K562 (cell line): ENCODE results near the gene TCEA3. TPM values are rescaled to one million over a fixed set of nuclear protein-coding genes. Genes with fewer than 3 reads are reported as not detected.

ENCODE experiments used
- LCOR ChIP-seq: sonication (generic); formaldehyde crosslinking; IDR thresholded peaks from 2 replicates; pipeline ENCODE4 v1.8.0; 2022; ENCODE audit warnings: mild to moderate bottlenecking, missing genetic modification reagents
- NELFE ChIP-seq: IDR thresholded peaks from 2 replicates; pipeline ENCODE4 v1.6.1; 2011; ENCODE audit warnings: mild to moderate bottlenecking; ENCODE audit not compliant: insufficient read depth, insufficient read length
- PHF20 ChIP-seq: fragments of 450-650 bp; IDR thresholded peaks from 2 replicates; pipeline ENCODE4 v1.6.1; 2018; ENCODE audit not compliant: partially characterized antibody
- PTBP1 ChIP-seq: fragments of 200-400 bp; formaldehyde crosslinking; IDR thresholded peaks from 2 replicates; pipeline ENCODE4 v1.6.1; 2017; ENCODE audit warnings: low read depth, low read length
- PURB ChIP-seq: sonication (generic); formaldehyde crosslinking; IDR thresholded peaks from 2 replicates; pipeline ENCODE4 v1.9.0; 2021; ENCODE audit warnings: low read depth, mild to moderate bottlenecking, missing genetic modification reagents
- RBM22 ChIP-seq: fragments of 200-400 bp; formaldehyde crosslinking; IDR thresholded peaks from 2 replicates; pipeline ENCODE4 v1.6.1; 2018; ENCODE audit warnings: low read length, low read depth; ENCODE audit not compliant: poor library complexity, severe bottlenecking
- RBM25 ChIP-seq: fragments of 200-400 bp; formaldehyde crosslinking; IDR thresholded peaks from 2 replicates; pipeline ENCODE4 v1.6.1; 2018; ENCODE audit warnings: low read length, low read depth, moderate library complexity; ENCODE audit not compliant: severe bottlenecking
- SRF ChIP-seq, 2 experiments: fragments of 250-450, 450-650 bp in 1 of 2; sonication (Bioruptor Pico) in 1 of 2; sonication (generic) in 1 of 2; formaldehyde crosslinking; IDR thresholded peaks; 2 replicates each; pipeline versions ENCODE4 v1.5.0 to v1.5.1; 2020 to 2022; ENCODE audit warnings: mild to moderate bottlenecking in 1 of 2, missing genetic modification reagents in 1 of 2
- U2AF1 ChIP-seq: fragments of 200-400 bp; formaldehyde crosslinking; optimal IDR thresholded peaks from 2 replicates; pipeline ENCODE3; 2017; ENCODE audit warnings: mild to moderate bottlenecking, low read depth, low read length, moderate library complexity
- ZNF696 ChIP-seq: fragments of 250-450 bp; sonication (Bioruptor Pico); conservative IDR thresholded peaks from 2 replicates; pipeline ENCODE4 v1.4.0; 2020; ENCODE audit warnings: mild to moderate bottlenecking, moderate library complexity
- polyA plus RNA-seq, 8 experiments: library from polyadenylated mRNA; depleted of rRNA in 4 of 8; stranded (reverse) in 5 of 8; unstranded in 3 of 8; fragments of >200 nt; fragmentation: Nextera tagmentation in 2 of 8; fragmentation: Illumina TruSeq in 1 of 8; extraction: Ambion mirVana in 2 of 8; extraction: Trizol in 1 of 8; gene quantifications; 2 replicates each; pipeline versions ENCODE4 v1.2.1 to v1.2.3, GENCODE V29; 2011 to 2014; ENCODE audit warnings: inconsistent platforms in 1 of 8, missing spikeins in 1 of 8
- total RNA-seq, 7 experiments: library from RNA; depleted of rRNA in 6 of 7; stranded (reverse); fragments of >200 nt in 6 of 7; fragmentation: Illumina TruSeq in 2 of 7; extraction: Trizol in 2 of 7; gene quantifications; 2 replicates each; pipeline versions ENCODE4 v1.2.1 to v1.2.3, GENCODE V29; 2011 to 2021; ENCODE audit warnings: low replicate concordance in 1 of 7
- TF ChIP-seq, protein P1 (sequence below): fragments of 250-450 bp; sonication (Bioruptor Pico); IDR thresholded peaks from 2 replicates; pipeline ENCODE4 v1.5.0; 2022; ENCODE audit warnings: mild to moderate bottlenecking
- TF ChIP-seq, protein P2 (sequence below): sonication (generic); formaldehyde crosslinking; IDR thresholded peaks from 2 replicates; pipeline ENCODE4 v1.8.1; 2023; ENCODE audit warnings: mild to moderate bottlenecking, missing genetic modification reagents

The TCEA3 gene
- total and polyA plus RNA-seq, 9 of the 15 experiments (the other 6 are each of a cell fraction or from before 2014, with no cell fraction given): 0.03 to 0.55 (median 0.36) TPM

DNA sequence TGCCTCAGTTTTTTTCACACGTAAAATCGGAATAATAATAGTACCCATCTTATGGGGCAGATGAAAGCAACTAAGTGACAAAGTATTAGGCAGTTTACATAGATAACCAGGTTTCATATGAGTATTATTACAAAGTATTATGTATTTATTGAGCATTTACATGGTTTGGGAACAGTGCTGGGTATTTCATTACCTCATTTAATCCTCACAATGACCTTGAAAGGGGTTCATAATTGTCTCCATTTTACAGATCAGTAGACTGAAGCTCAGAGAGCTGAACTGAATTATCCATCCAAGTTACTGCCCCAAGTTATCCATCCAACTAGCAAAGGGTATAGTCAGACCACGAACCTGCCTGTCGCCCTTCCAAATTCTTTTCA, 21.2 kb downstream of the TCEA3 start (continued):
- TF ChIP-seq, protein P1, sequence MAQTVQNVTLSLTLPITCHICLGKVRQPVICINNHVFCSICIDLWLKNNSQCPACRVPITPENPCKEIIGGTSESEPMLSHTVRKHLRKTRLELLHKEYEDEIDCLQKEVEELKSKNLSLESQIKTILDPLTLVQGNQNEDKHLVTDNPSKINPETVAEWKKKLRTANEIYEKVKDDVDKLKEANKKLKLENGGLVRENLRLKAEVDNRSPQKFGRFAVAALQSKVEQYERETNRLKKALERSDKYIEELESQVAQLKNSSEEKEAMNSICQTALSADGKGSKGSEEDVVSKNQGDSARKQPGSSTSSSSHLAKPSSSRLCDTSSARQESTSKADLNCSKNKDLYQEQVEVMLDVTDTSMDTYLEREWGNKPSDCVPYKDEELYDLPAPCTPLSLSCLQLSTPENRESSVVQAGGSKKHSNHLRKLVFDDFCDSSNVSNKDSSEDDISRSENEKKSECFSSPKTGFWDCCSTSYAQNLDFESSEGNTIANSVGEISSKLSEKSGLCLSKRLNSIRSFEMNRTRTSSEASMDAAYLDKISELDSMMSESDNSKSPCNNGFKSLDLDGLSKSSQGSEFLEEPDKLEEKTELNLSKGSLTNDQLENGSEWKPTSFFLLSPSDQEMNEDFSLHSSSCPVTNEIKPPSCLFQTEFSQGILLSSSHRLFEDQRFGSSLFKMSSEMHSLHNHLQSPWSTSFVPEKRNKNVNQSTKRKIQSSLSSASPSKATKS (CRISPR knock-in tag): no peak
- TF ChIP-seq RBM25 (peak; percentile 79), U2AF1 (no peak), RBM22 (no peak), PTBP1 (no peak), LCOR (CRISPR knock-in tag) (no peak), ZNF696 (CRISPR knock-in tag) (no peak), NELFE (no peak), SRF (CRISPR knock-in tag; IDR thresholded peaks at IDR 0.05) (no peak), PURB (no peak), PHF20 (peak; percentile 19)
- TF ChIP-seq, protein P2, sequence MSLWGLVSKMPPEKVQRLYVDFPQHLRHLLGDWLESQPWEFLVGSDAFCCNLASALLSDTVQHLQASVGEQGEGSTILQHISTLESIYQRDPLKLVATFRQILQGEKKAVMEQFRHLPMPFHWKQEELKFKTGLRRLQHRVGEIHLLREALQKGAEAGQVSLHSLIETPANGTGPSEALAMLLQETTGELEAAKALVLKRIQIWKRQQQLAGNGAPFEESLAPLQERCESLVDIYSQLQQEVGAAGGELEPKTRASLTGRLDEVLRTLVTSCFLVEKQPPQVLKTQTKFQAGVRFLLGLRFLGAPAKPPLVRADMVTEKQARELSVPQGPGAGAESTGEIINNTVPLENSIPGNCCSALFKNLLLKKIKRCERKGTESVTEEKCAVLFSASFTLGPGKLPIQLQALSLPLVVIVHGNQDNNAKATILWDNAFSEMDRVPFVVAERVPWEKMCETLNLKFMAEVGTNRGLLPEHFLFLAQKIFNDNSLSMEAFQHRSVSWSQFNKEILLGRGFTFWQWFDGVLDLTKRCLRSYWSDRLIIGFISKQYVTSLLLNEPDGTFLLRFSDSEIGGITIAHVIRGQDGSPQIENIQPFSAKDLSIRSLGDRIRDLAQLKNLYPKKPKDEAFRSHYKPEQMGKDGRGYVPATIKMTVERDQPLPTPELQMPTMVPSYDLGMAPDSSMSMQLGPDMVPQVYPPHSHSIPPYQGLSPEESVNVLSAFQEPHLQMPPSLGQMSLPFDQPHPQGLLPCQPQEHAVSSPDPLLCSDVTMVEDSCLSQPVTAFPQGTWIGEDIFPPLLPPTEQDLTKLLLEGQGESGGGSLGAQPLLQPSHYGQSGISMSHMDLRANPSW (CRISPR knock-in tag): no peak
